ENCODE results near the gene BCOR.
A peak's percentile ranks its signal among the peaks of the same experiment; 100 is the strongest.

The BCOR gene

DNA sequence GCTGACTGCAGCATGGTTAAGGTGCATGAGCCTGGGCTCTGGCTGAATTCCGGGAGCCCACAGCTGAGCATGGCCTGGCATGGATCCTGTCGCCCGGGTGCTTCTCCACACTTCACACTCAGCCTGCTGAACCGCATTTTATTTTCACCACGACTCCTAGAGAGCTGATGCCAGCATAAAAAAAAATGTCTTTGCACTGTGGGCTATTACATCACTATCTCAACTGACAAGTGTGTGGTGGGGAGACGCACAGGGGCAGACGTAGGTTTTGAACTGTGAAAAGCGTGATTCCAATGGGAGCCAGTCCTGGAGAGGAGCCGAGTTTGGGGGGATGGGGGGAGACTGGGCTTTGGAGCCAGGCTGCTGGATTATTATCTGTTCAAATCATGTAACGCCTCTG lies 36.8 kb downstream of the BCOR start:
- DNase-seq: no peak

GRCh38 chrX:40060356-40060845 lies 37.4 kb downstream of the BCOR start:
- DNase-seq: no peak

- no peak for DNase-seq
These were observed 39.0 kb downstream of the BCOR start for GRCh38 chrX:40058719-40059118.

DNA sequence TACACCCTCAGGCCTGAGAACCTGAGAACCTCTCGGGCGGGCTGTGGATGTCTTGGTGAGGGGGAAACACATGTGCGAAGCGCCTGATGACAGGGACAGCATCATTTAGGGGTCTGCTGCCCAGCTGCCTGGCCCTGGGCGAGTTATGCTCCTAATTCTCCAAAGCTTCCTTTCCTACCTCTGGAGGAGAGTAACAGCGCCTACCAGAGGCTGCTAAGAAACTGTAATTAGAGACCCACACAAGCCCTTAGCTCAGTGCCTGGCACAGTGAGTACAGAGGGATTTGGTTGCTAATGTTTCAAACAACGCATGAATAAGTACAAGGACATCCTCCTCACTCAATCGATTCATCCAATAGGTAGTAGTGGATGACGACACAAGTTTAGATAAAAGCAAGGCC lies 40.4 kb downstream of the BCOR start:
- DNase-seq: no peak

GRCh38 chrX:40056420-40056819 lies 41.3 kb downstream of the BCOR start:
- DNase-seq: no peak

- DNase-seq: no peak
These were observed 42.3 kb downstream of the BCOR start for GRCh38 chrX:40055495-40055894.

DNA sequence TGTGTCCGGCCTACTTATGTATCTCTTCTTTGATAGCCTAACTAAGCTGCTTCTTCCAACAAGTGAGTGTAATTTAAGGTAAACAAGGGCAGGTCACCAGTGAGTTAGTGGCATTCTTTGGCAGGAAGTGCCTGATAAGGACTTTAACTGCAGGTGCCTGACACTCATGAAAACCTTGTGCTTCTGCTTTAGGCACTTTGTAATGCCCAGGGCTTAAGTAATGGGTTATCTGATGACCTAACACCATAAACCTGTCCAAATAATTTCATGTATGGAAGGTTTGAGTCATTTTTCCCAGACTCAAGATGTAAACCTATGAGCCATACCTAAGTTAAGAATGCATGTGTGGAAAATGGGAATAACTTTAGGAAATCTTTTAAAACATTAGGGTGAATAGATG lies 43.0 kb downstream of the BCOR start:
- no peak for DNase-seq

- no peak for DNase-seq
These were observed 47.2 kb downstream of the BCOR start for GRCh38 chrX:40050532-40050931.

DNA sequence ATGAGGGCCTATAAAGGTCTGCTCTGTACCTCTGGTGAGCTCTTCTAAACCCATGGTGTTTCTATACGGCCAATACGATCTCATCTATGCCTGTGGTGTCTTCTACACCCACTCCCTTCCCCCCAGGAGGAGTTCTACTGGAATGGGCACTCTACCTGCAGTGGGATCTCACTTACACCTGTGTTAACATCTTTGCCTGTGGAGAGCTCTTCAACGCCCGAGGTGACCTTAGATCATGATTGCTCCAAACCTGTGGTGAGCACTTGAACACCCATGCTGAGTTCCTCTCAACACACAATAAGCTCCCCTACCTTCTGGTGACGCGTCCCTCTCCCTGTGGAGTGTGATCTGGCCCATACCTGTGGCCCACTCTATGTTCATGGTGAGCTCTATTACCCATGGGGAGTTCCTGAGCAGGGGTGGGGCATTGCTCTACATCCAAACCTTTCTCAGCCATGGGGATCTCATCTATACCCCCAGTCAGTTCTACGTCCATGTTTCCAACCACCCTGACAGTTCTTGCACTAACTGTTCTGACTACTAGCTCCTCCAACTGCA lies 48.6 kb downstream of the BCOR start:
- no peak for DNase-seq

DNA sequence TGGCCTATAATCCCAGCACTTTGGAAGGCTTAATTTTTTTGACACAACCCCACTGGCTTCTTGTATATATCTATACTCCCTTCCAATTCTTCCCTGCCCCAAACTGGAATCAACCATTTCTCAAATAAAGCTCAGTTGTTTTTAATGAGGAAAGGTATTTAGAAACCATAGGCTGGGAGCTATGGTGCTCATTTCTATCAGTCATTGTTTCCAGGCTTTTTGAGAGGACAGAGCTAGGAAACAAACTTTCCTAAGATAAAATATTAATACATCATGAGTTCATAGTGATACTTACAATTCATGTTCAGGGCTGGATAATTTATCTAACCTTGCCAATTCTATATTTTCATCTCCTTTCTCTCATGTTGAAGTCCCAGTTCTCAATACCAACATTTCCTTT lies 50.3 kb downstream of the BCOR start:
- DNase-seq: no peak

GRCh38 chrX:40043895-40044294 lies 53.9 kb downstream of the BCOR start:
- DNase-seq: no peak

- no peak for DNase-seq
These were observed 55.8 kb downstream of the BCOR start for GRCh38 chrX:40041915-40042314.

DNA sequence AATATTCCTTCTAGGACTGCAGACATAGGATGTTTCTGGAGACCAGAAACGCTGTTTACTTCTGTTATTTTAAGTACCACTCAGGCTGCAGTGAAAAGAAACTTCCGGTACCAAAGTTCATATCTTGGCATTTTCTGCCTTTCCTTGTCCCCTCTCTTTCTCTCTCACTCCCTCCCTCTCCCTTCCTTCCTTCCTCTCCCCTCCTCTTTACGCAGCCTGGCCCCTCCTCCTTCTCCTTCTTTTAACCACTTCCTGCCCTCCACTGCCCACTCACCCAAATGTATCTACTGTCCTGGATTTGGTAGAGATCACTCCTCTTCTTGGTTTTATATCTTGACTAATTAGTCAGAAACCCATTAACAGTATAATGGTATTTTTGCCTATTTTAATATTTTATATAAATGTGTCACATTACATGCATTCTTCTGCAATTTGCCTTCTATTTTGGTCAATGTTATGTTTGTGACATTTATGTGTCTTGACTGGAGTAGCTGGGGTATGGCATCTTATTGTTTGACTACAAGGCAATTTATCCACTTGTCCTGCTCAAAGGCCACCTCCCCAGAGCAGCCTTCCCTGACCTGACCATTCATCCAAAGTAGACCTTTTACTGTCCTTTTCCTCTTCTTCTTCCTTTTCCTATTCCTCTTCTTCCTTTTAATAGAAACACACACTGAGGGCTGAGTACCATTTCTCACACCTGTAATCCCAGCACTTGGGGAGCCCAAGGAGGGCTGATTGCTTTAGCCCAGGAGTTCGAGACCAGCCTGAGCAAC lies 56.9 kb downstream of the BCOR start:
- peak in 1 of 2 experiments; percentile 2 for DNase-seq

DNA sequence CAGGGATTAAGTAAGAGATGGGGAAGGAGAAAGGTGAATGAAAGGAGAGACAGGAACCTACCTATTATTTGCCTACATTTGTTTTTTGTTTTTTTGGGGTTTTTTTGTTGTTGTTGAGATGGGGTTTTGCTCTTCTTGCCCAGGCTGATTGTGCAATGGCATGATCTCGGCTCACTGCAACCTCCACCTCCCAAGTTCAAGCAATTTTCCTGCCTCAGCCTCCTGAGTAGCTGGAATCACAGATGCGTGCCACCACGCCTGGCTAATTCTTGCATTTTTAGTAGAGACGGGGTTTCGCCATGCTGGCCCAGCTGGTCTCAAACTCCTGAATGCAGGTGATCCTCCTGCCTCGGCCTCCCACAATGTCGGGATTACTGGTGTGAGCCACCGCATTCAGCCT lies 57.9 kb downstream of the BCOR start:
- no peak for DNase-seq

DNA sequence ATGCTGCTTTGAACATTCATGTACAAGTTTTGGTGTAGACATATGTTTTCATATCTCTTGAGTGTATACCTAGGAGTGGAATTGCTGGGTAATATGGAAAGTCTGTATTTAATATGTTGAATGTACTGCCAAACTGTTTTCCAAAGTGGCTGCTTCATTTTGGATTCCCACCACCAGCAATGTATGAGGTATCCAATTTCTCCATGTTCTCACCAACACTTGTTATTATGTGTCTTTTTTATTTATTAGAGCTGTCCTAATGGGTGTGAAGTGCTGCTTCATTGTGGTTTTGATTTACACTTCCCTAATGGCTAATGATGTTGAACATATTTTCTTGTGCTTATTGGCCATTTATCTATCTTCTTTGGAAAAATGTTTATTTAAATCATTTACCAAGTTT lies 60.4 kb downstream of the BCOR start:
- DNase-seq: no peak

DNA sequence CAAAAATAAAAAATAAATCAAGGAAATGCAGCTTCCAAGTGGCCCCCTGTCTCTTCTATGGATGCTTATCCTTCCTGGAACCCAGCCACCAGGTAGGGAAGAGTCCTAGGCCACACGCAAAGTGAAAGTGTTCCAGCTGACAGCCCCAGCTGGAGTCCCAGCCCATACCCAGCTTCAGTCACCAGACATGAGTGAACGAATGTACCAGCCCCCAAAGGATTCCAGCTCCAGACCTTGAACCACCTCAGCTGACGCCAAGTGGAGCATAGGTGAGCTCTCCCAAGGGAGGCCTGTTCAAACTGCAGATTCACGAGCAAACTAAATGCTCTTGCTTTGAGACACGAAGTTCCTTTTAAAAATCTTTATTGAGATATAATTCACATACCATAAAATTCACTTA lies 62.0 kb downstream of the BCOR start:
- DNase-seq: no peak

DNA sequence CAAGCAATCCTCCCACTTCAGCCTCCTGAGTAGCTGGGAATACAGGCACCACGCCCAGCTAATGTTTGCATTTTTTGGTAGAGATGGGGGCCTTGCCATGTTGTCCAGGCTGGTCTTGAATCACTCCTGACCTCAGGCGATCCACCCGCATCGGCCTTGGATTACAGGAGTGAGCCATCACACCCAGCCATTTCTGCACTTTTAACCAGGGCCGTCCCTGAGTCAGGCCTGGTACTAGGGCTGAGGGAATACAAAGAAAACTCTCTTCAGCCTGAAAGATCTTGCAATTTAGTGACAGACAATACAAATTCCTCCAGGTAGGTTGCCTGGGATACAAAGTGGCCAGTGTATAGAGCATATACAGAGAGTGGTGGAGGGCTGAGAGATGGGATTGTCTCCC lies 65.8 kb downstream of the BCOR start:
- no peak for DNase-seq

DNA sequence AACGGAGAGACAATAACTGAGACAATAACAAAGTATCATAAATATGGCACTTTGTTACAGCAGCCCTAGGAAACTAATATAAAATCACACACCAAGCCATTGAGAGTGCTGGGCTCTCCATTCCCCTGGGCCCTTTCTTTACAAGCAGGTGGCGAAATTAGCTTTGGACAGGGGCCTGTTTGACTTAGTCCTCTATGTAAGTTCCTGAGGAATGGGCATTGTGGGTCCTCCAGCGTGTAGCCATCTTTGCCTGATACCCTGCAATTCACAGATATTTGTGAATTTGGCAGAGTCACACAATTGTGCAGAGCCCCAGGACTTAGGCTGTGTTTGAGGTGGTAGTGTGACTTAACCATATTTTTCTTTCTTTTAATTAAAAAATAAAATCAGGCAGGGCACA lies 67.6 kb downstream of the BCOR start:
- no peak for DNase-seq

- no peak for DNase-seq
These were observed 75.3 kb downstream of the BCOR start for GRCh38 chrX:40022421-40022820.

GRCh38 chrX:40021647-40022046 lies 76.1 kb downstream of the BCOR start:
- no peak for DNase-seq

- DNase-seq: no peak
These were observed 78.2 kb downstream of the BCOR start for GRCh38 chrX:40019541-40019940.

DNA sequence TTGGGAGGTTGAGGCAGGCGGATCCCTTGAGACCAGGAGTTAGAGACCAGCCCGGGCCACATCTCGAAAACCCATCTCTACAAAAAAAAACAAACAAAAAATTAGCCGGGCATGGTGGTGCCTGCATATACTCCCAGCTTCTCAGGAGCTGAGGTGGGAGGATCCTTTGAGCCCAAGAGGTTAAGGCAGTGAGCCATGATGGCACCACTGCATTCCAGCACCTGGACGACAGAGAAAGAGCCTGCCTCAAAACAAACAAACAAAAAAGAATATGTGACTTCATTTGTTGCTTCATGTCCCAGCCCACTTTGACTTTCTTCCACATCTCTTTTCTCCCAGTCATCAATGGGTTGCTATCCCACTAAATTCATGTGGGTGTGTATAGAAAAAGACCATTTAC lies 79.7 kb downstream of the BCOR start:
- DNase-seq: no peak

GRCh38 chrX:40016749-40017148 lies 81.0 kb downstream of the BCOR start:
- no peak for DNase-seq

- DNase-seq: no peak
These were observed 82.1 kb downstream of the BCOR start for GRCh38 chrX:40015693-40016092.
